HG03457 (cell line): Measurements from ENCODE around the gene ELAC2.

Experiments used
- ATAC-seq: cut with Tn5 transposase; IDR thresholded peaks from one replicate; pipeline ENCODE4 v1.9.1; 2021; ENCODE audit warnings: moderate number of reproducible peaks; ENCODE audit not compliant: unreplicated experiment

ELAC2 gene, protein sequence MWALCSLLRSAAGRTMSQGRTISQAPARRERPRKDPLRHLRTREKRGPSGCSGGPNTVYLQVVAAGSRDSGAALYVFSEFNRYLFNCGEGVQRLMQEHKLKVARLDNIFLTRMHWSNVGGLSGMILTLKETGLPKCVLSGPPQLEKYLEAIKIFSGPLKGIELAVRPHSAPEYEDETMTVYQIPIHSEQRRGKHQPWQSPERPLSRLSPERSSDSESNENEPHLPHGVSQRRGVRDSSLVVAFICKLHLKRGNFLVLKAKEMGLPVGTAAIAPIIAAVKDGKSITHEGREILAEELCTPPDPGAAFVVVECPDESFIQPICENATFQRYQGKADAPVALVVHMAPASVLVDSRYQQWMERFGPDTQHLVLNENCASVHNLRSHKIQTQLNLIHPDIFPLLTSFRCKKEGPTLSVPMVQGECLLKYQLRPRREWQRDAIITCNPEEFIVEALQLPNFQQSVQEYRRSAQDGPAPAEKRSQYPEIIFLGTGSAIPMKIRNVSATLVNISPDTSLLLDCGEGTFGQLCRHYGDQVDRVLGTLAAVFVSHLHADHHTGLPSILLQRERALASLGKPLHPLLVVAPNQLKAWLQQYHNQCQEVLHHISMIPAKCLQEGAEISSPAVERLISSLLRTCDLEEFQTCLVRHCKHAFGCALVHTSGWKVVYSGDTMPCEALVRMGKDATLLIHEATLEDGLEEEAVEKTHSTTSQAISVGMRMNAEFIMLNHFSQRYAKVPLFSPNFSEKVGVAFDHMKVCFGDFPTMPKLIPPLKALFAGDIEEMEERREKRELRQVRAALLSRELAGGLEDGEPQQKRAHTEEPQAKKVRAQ

DNA sequence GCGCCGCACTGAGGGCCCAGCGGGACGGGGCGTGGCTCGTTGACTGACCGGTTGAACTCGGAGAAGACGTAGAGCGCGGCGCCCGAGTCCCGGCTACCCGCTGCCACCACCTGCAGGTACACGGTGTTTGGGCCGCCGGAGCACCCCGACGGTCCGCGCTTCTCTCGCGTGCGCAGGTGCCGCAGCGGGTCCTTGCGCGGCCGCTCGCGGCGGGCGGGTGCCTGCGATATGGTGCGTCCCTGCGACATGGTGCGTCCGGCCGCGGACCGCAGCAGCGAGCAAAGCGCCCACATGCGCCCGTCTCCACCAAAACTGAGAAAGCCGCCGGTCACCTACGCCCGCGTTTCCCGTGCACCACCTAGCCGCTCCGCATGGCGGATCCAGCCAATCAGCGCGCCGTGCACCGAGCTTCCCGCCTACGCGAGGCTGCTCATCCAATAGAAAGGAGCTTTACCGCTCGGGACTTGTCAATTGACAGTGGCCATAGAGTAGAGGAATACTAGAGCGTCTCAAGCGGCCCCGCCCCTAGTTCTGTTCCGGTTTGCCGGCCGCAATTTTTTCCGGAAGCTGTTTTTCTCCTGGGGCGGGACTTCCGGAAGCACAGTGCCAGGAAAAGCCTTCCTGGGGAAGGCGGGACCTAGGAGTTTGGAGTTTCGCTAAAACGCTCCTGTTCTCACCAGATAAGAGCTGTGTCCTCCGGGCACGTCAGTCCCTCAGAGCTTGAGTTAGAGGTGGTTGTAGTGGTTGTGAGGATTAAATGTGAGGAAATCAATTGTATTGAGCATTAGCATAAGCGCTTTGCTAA lies at the start of gene ELAC2:
TSS of gene ELAC2 (minus strand) at position 373 of the 805 bp plus-strand sequence. CDS start at position 293, 80 bp downstream.
- peak; percentile 98 for ATAC-seq

DNA sequence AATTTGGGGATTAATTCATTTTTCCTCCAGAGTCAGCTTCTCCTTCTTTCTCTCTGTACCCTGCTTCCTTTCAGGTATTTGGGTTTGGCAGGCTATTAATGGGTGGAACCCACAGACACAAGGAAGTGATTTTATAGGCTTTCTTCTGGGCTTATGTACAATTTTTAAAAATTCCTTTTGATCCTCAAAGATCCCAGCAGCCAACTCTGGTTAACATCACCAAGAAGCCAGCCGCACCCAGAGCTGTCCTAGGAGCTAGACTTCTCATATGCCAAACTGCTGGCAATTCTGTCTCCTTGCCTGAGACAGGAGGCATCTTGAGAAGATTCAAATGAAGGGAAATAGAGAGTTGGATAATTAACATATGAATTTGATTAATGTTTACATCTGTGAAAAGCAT lies 47.2 kb upstream of the ELAC2 start:
- ATAC-seq = no peak

DNA sequence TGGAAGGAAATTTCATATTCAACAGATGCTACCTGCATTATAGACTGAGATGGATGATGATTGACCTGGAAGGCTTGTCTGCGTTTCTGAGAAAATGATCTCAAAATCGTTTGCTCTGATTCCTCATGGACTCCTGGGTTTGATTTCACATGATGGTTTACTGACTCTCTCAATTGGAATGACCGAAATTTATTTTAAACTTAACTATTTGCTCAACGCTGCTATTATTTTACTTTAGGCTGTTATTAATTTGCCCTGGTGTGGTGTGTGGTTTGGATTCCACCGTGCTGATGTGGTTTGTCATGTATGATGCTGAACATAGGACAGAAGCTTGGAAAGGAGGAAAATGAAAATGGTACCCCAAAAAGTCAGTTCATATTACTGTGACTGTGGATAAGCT lies 37.3 kb upstream of the ELAC2 start:
- ATAC-seq = no peak

DNA sequence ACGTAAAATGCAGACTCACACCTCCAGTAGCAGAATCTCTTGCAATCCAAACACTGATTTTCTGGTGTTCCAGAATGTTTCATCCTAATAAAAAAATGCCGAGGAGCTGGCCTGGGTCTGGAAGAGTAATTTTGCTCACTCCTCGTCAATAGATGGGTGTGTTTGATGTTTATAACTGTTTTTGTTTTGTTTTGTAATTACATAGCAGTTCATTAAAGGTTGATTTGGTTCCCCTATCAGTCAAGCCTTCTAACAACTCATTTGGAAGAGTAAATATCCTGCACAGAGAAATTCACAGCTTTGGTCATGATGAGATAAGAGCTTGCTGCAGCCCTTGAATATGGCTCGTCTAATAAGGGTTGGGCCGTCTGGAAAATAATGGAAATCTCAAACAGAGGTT lies 36.8 kb upstream of the ELAC2 start:
- no peak for ATAC-seq

DNA sequence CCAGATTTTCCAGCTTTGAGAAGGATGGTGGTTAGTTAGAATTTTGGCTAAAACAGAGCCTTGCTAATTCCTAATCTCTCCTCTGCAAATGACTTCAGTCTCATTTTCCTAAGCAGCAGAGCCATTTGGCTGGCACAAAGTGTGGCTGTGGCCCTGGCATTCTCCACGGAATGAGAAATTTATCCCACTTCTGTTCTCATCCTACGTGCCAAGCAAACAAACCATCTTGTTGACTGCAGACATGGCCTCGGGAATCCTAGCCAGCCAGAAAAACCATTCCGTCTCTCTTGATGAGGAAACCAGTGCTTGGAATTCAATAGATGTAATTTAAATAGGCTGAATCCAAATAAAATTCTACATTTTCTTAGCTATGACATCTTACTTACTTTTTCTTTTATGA lies 34.1 kb upstream of the ELAC2 start:
- ATAC-seq = no peak

DNA sequence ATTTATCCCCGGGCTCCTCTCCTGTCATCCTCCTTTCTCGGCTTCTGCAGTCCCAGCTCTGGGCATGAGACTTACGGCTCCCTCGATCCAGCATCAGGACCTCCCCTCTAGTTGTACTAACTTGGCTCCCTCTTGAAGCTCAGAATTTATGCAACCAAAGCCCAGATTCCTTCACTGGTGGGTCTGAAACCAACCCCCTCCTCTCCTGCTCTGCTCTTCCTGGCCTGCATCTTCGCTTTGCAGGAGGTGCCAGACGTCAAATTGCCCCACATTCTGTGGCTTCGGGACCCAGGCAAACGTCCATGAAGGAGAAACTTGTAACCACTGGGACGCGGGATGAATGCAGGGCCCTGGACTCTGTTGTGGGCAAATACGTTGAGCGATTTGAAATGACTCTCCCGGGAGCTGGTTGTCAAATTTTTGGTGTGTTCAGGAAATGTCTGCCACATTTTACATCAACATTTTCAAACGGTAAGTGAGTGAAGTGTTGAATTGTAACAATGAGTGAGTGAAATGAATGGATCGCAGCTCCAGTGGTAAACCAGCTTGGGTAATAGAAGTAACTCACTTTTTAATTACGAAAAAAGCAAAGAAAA lies 29.3 kb upstream of the ELAC2 start:
- ATAC-seq = no peak

DNA sequence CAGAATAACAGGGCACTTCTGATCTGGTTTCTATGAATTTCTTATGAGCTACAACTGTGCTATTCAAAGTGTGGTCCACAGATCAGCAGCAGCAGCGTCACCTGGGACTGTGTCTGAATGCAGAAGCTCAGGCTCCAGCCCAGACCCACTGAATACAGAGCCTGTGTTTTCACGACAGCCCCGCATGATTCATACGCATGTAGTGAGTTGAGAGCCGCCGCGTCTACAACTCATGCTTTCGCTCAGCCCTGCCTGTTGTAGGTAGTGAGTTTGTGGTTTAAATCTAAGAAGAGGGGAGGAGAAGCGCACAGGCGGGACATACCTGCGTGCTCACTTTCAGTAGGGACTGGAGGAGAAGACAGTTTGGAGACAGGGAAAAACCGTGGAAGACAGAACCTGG lies 28.5 kb upstream of the ELAC2 start:
- ATAC-seq = no peak

DNA sequence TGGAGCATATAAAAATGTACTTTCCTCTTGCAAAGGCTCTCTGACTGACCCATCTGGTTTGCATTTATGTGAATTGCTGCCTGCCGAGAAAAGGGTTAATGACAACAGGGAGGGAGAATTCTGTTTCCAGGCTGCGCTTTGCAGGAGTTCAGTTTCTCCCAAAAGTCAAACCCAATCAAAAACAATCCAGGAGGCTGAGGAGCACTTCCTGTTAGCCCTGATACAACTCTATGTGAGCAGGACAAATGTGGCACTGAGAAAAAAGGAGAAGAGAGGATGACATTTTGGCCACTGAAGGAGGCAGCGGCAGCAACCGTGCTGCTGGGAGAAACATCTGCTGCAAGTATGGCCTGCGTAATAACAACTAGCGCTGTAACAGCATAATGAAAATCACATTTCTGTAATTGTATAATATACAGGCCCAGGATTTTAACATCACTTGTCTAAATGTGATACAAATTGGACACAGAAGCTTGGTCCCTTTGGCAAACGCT lies 26.8 kb upstream of the ELAC2 start:
- ATAC-seq = no peak

DNA sequence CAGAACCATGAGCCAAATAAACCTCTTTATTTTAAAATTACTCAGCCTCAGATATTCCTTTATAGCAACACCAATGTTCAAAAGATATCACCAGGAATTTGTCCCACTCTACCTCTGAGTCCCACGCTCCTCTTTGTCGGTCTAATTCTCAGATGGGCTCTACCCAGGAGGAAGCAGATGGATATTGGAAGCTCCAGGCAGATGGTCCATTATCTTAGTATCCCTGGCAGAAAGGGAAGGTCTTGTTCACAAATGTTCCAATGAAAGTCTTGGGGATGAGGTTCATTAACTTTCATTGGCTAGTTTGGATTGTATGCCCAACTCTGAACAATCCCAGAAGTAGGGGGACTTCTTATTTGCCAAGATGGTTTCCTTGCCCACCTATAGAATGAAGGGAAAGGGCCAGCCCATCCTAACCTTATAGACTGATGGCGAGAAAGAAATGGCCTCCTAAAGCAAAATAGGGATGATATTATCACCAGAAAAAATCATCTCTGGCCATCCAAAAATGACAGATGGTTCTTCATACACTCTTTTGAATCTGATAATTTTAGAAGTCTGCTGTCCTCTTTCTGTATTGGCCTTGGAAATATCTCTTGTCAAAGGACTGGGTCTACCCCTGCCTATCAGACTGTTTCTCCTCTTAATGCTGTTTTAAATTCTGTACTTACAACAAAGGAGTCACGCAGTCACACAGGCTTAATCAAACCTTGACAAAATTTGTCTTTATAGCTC lies 21.3 kb upstream of the ELAC2 start:
- ATAC-seq = no peak

DNA sequence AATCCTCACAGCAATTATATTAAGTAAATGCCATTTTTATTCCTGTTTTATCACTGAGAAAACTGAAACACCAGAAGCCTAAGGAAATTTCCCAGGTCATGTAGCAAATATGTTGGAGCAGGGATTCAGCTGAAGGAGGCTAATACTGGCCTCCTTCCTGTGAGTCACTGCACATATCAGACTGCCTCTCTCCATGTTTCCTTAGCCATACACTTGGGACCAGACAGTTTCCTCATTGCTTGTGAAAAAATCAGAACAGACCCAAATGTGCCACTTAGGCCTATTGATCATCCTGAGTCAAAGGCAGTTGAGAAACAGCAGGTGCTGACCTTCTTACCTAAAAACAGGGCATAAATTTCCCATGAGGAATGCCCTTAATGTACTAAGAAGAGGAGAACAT lies 18.9 kb upstream of the ELAC2 start:
- no peak for ATAC-seq

DNA sequence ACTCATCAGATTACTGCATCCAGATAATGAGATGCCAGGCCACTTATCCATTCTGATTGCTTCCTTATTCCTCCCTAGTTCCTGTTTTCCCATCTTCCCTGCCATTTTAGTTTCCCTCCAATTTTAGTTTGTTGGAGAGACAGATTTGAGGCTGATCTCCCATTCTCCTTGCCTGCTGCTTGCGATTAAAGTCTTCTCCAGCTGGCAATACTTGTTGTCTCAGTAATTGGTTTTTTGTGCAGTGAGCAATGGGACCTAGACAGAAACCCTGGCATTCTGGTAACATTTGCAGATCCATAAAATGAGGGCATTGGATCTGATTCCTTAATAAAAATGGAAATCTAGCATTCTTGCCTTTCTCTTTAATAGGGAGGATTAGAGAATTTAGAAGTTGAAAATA lies 17.6 kb upstream of the ELAC2 start:
- ATAC-seq = no peak

DNA sequence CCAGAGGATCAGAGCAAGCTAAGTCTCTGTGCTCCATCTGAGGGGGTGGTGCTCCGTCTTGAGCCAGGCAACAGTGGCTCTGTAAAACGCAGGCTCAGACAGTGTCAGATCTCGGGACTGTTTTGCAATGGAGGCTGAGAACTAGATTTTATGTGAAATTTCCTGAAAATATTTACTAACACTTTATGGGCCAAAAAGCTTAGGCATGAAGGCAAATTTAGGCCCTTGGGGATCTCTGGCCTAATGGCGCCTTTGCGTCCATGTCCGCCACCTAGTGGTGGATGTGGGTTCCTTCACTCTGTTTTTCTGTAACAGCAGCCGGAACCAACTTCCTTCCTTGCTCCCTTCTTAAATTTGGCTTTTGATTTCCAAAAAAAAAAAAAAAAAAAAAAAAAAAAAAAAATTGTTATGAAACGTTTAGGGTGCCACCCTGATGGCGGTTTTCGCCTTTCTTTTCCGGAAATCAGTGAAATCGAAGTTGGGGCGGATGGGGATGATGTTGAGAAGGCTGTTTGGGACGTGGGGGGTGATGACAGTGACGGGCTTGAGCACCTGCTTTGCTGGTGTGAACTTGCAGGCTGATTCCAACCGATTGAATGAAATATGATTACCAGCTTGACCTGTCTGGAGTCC lies 14.0 kb upstream of the ELAC2 start:
- ATAC-seq = peak; percentile 60

DNA sequence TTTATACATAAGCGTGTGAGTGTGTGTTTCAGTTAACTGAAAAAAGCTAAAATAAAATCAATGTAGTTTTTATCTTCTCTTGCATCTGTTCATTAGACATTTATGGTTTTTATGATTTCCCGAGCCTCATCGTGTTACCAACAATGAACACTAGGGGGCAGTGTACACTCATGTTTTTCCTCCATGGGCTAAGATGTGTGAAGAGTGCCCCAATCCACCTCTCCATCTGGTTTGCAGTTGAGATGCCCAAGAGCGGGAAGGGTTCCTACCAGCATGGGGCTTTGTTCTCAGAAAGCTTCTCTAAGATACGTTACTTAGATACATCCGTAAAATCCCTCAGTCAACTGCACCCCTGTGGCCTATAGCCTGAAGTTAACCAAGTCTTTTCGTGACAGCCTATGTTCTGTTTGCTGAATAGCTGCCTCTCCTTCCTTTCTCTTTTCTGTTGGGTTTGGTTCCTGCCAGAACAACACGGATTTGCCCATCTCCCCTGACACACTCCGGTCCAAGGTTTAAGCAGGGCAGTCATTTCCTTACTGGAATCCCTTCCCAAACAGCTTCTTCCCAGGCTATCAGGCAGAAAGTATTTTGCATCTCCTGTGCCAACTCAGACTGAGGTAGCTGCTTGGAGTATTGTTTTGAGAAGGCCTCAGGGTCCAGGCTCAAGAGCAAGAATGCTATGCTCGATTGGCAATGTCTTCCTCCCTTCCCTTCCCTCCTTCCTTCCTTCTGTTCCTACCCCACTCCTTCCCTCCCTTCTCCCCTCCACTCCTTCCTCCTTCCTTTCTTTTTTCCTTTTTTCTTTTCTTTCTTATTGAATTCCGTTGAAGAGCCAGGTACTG lies 12.9 kb upstream of the ELAC2 start:
- no peak for ATAC-seq

DNA sequence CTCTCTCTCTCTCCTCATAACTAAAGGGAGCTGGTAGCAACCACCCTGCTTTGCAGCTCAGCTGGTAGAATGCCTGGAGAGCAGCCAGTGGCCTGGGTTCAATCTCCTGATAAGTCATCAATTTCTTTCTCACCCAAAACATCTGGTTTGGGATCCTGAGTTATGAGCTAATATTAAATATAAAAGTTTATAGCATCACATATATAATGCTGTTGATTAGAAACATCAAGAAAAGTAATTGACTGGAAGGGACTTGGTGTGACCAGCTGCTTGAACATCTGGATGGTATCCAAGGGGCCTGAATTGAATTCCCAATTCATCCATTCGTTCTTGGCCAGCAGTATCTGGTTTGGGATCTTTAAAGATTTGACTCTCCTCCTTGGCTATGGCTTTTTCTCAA lies 12.2 kb upstream of the ELAC2 start:
- ATAC-seq = no peak

DNA sequence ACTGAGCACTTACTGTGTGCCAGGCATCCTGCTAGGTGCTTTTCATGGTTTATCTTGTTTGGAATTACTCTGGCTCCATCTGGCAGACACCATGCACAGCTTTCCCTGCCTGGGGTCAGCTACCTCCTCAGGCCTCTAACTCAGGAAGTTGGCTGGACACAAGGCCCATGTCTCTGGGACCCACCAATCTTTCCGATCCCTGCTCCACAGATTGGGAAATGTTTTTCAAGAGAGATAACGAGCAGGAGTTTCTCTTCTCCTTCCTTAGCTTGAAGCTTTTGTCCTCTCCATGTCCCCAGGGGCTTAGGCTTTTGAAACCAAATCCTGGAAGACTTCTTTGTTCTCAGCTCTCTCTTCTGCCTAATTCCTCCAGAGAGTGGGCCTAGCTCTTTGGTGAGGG lies 11.5 kb upstream of the ELAC2 start:
- ATAC-seq = no peak

DNA sequence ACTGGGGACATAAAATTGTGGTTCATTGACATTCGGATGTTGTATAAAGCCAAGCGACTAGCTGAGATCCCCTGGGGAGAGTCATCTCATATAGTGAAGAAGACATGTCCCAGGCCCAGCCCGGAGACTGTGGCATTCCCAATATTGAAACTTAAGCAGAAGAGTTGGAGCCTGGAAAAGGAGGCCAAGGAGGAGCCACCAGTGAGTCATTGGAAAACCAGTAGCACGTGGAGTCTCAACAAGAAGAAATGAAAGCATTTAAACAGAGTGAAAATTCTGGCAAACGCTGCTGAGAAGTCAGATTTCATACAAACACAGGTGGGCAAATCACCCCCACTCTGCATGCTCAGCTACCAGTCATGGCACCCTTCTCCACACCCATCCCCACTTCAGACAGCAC lies 9.4 kb upstream of the ELAC2 start:
- ATAC-seq = no peak

DNA sequence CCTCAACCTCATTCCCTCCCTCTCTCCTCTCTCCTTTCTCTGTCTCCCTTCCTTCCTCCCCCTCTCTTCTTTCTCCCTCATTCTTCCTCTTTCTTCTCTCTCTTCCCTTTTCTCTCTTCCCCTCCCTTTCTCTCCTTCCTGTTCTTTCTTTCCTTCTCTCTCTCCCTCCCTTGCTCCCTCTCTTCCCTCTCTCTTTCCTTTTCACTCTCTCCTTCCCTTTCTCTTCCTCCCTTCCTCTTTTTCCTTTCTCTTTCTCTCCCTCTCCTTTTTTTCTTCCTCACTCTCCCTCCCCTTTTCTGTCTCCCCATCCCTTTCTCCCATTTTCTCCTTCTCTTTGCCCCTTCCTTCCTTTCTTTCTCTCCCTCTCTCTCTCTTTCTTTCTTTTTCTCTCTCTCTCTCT lies 7.9 kb upstream of the ELAC2 start:
- no peak for ATAC-seq

DNA sequence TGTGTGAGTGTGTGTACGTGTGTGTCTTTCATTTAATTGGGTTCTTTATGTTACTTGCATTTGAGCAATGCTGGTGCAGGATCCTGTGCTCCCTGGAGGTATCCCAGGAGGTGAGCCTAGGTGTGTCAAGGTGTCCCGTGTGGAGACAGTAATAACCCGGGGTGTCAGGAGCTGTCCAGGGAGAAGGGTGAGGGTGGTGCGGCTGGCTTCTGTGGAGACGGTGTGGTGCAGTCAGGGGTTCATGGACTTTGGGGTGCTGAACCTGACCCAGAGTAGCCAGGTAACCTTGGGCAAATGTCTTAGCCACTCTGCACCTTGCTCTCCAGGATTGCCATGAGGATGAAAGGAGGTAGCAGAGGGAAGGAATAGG lies 7.4 kb upstream of the ELAC2 start:
- no peak for ATAC-seq
